Measurements from ENCODE around the gene SPN. TPM values are rescaled to one million over a fixed set of nuclear protein-coding genes. Genes with fewer than 3 reads are reported as not detected.

The SPN gene
- total RNA-seq, 4 donors from 2014 or later = 2.2 to 6.3 (median 4.7) TPM

DNA sequence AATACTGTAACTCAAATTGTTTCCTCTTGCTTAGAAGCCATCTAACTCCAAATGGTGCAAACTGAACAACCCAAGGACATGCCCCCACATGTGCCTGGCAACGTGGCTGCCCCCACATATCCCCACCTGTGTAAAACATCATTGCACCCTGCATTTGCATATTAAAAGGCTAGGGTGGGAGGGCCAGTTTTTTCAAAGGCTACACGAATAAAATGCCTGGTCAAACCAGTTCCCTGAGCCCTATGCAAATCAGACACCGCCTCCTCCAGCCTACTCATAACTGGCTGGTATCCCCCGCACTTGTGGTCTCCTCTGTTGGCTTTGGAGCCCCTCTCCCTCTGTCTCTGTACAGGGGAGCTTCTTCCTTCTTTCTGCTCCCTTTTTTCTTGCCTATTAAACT, 56.0 kb downstream of the SPN start:
- H3K4me3 ChIP-seq = no peak overlapping the region
- 26% methylated on average over 4 of the region's 4 CpGs for WGBS
- no peak overlapping the region for H3K27ac ChIP-seq
- no peak for TF ChIP-seq POLR2AphosphoS5 (IDR thresholded peaks at IDR 0.05)
- no peak for TF ChIP-seq POLR2A (IDR thresholded peaks at IDR 0.05)
- TF ChIP-seq EP300 (IDR thresholded peaks at IDR 0.05) = no peak
- TF ChIP-seq, protein P1, sequence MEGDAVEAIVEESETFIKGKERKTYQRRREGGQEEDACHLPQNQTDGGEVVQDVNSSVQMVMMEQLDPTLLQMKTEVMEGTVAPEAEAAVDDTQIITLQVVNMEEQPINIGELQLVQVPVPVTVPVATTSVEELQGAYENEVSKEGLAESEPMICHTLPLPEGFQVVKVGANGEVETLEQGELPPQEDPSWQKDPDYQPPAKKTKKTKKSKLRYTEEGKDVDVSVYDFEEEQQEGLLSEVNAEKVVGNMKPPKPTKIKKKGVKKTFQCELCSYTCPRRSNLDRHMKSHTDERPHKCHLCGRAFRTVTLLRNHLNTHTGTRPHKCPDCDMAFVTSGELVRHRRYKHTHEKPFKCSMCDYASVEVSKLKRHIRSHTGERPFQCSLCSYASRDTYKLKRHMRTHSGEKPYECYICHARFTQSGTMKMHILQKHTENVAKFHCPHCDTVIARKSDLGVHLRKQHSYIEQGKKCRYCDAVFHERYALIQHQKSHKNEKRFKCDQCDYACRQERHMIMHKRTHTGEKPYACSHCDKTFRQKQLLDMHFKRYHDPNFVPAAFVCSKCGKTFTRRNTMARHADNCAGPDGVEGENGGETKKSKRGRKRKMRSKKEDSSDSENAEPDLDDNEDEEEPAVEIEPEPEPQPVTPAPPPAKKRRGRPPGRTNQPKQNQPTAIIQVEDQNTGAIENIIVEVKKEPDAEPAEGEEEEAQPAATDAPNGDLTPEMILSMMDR (IDR thresholded peaks at IDR 0.05) = no peak
- H3K9me3 ChIP-seq = no peaks in the 10 kb centered on the region
- DNase-seq (ENCODE audit: low spot score in 2 of 2) = no peak
- no peaks in the 10 kb centered on the region for H3K27me3 ChIP-seq
- H3K36me3 ChIP-seq = no peaks in the 10 kb centered on the region
- no peaks in the 10 kb centered on the region for H3K4me1 ChIP-seq

Other genes with a start within 250 kb of the SPN start
- gene BOLA2, start 208.9 kb upstream of the SPN start, total RNA-seq = 10 to 100 TPM; 11.3 to 24.0 (median 16.9) TPM
- gene SLX1B, start 208.7 kb upstream of the SPN start, total RNA-seq = 10 to 100 TPM; 14.3 to 41.9 (median 30.7) TPM
- gene SULT1A4, start 203.3 kb upstream of the SPN start, total RNA-seq = 10 to 100 TPM in 1 of 4 donors, 1 to 10 TPM in 3; 5.0 to 11.0 (median 9.0) TPM
- 100 to 1,000 TPM in 2 of 4 donors, 10 to 100 TPM in 2; 29.3 to 311 (median 86.3) TPM for gene NPIPB12, start 156.8 kb upstream of the SPN start, total RNA-seq
- 1 to 10 TPM; 2.2 to 5.5 (median 3.5) TPM for gene QPRT, start 15.9 kb downstream of the SPN start, total RNA-seq
- gene C16orf54, start 82.7 kb downstream of the SPN start, total RNA-seq = 1 to 10 TPM in 1 of 4 donors, under 1 TPM in 1, not detected in 2; 0.34 to 1.1 TPM
- gene ZG16, start 115.0 kb downstream of the SPN start, total RNA-seq = under 1 TPM in 1 of 4 donors, not detected in 3; 0.89 TPM
- 10 to 100 TPM; 42.8 to 65.7 (median 55.1) TPM for gene KIF22, start 127.5 kb downstream of the SPN start, total RNA-seq
- gene MAZ, start 143.3 kb downstream of the SPN start, total RNA-seq = 100 to 1,000 TPM in 3 of 4 donors, 10 to 100 TPM in 1; 98.4 to 180 (median 125) TPM
- 1 to 10 TPM in 3 of 4 donors, not detected in 1; 1.1 to 6.8 (median 3.7) TPM for gene PRRT2, start 148.9 kb downstream of the SPN start, total RNA-seq
- gene PAGR1, start 152.9 kb downstream of the SPN start, total RNA-seq = 10 to 100 TPM; 23.3 to 35.2 (median 23.8) TPM
- gene MVP, start 157.2 kb downstream of the SPN start, total RNA-seq = 100 to 1,000 TPM in 1 of 4 donors, 10 to 100 TPM in 3; 54.9 to 104 (median 68.1) TPM
- gene CDIPT, start 200.0 kb downstream of the SPN start, total RNA-seq = 100 to 1,000 TPM in 1 of 4 donors, 10 to 100 TPM in 3; 68.7 to 112 (median 96.7) TPM
- gene SEZ6L2, start 236.3 kb downstream of the SPN start, total RNA-seq = 1 to 10 TPM in 3 of 4 donors, under 1 TPM in 1; 0.98 to 2.9 (median 1.2) TPM
- gene ASPHD1, start 237.2 kb downstream of the SPN start, total RNA-seq = under 1 TPM in 1 of 4 donors, not detected in 3; 0.34 TPM

Data from suprapubic skin (tissue), 4 donors.